Measurements from ENCODE around the gene EFCAB5.

GRCh38 chr17:30041551-30041950 is 100.1 kb downstream of the EFCAB5 start:
- TF ChIP-seq POLR2A (IDR thresholded peaks at IDR 0.05): no peak
- no peak for TF ChIP-seq CTCF (IDR thresholded peaks at IDR 0.05)

All from testis (tissue), 2 donors.